ENCODE measurements around the gene VWF. TPM values are rescaled to one million over a fixed set of nuclear protein-coding genes. Genes with fewer than 3 reads are reported as not detected.

The VWF gene
- total RNA-seq, 2 donors from 2014 or later: 189 to 331 TPM

GRCh38 chr12:6059860-6060565 lies 64.5 kb downstream of the VWF start:
- peaks cover 0 to 8% of the 10 kb centered on the region in 2 donors for H3K4me1 ChIP-seq
- H3K9me3 ChIP-seq: no peaks in the 10 kb centered on the region
- no peak for DNase-seq (ENCODE audit: low spot score)
- H3K27me3 ChIP-seq: no peaks in the 10 kb centered on the region
- no peak overlapping the region for H3K27ac ChIP-seq
- TF ChIP-seq CTCF (IDR thresholded peaks at IDR 0.05): no peak
- peaks cover under 1% of the 10 kb centered on the region for H3K36me3 ChIP-seq
- no peak overlapping the region for H3K4me3 ChIP-seq

GRCh38 chr12:6059221-6059620 lies 65.2 kb downstream of the VWF start:
- Histone ChIP-seq H3K9me3 (no peaks in the 10 kb centered on the region), H3K4me3 (no peak overlapping the region), H3K27ac (no peak overlapping the region), H3K36me3 (no peaks in the 10 kb centered on the region), H3K27me3 (no peaks in the 10 kb centered on the region), H3K4me1 (peaks cover 0 to 11% of the 10 kb centered on the region in 2 donors)
- no peak for TF ChIP-seq CTCF (IDR thresholded peaks at IDR 0.05)
- no peak for DNase-seq (ENCODE audit: low spot score)

- H3K36me3 ChIP-seq: no peaks in the 10 kb centered on the region
- TF ChIP-seq CTCF (IDR thresholded peaks at IDR 0.05): no peak
- no peak for DNase-seq (ENCODE audit: low spot score)
- H3K4me3 ChIP-seq: no peak overlapping the region
- H3K27ac ChIP-seq: no peak overlapping the region
- peaks cover 0 to 17% of the 10 kb centered on the region in 2 donors for H3K4me1 ChIP-seq
- no peaks in the 10 kb centered on the region for H3K9me3 ChIP-seq
- H3K27me3 ChIP-seq: no peaks in the 10 kb centered on the region
These were observed 65.8 kb downstream of the VWF start for GRCh38 chr12:6058481-6059161.

- no peaks in the 10 kb centered on the region for H3K9me3 ChIP-seq
- no peak overlapping the region for H3K27ac ChIP-seq
- DNase-seq (ENCODE audit: low spot score): no peak
- peaks cover 0 to 24% of the 10 kb centered on the region in 2 donors for H3K4me1 ChIP-seq
- H3K36me3 ChIP-seq: no peaks in the 10 kb centered on the region
- H3K4me3 ChIP-seq: no peak overlapping the region
- TF ChIP-seq CTCF (IDR thresholded peaks at IDR 0.05): no peak
- no peaks in the 10 kb centered on the region for H3K27me3 ChIP-seq
These were observed 66.8 kb downstream of the VWF start for GRCh38 chr12:6057700-6058099.

- Histone ChIP-seq H3K4me1 (peaks cover 0 to 24% of the 10 kb centered on the region in 2 donors), H3K27me3 (no peaks in the 10 kb centered on the region), H3K36me3 (peaks cover 4% of the 10 kb centered on the region), H3K9me3 (no peaks in the 10 kb centered on the region), H3K4me3 (peak overlapping the region in 1 of 2 donors; percentile 25), H3K27ac (no peak overlapping the region)
- no peak for DNase-seq (ENCODE audit: low spot score)
- TF ChIP-seq CTCF (IDR thresholded peaks at IDR 0.05): peak in 1 of 2 donors; percentile 6
These were observed 67.8 kb downstream of the VWF start for GRCh38 chr12:6056406-6057240.
